Activated effector memory CD4-positive, alpha-beta T cell treated with Interleukin-2 at 50 U/mL for 16 hours (primary cell): Measurements from ENCODE around the gene KCNT1.

Experiments used
- DNase-seq: peaks from one replicate; pipeline ENCODE4 v3.0.0-alpha.2; 2020

The KCNT1 gene

GRCh38 chr9:135787317-135787716 lies 85.3 kb downstream of the KCNT1 start:
- no peak for DNase-seq

GRCh38 chr9:135787776-135788575 lies 86.0 kb downstream of the KCNT1 start:
- no peak for DNase-seq

- DNase-seq, result no peak
Measured at GRCh38 chr9:135788576-135789300, 86.8 kb downstream of the KCNT1 start.

GRCh38 chr9:135789838-135790291 lies 87.9 kb downstream of the KCNT1 start:
- DNase-seq, result no peak

GRCh38 chr9:135790356-135790755 lies 88.4 kb downstream of the KCNT1 start:
- DNase-seq, result no peak

- DNase-seq, result no peak
Measured at GRCh38 chr9:135790850-135791249, 88.9 kb downstream of the KCNT1 start.

GRCh38 chr9:135791431-135792267 lies 89.7 kb downstream of the KCNT1 start:
- no peak for DNase-seq

GRCh38 chr9:135792268-135793128 lies 90.5 kb downstream of the KCNT1 start:
- no peak for DNase-seq

- no peak for DNase-seq
Measured at GRCh38 chr9:135793221-135794056, 91.5 kb downstream of the KCNT1 start.

GRCh38 chr9:135794057-135794335 lies 92.0 kb downstream of the KCNT1 start:
- DNase-seq, result no peak

- DNase-seq, result no peak
Measured at GRCh38 chr9:135794361-135794885, 92.4 kb downstream of the KCNT1 start.

GRCh38 chr9:135795391-135795790 lies 93.4 kb downstream of the KCNT1 start:
- DNase-seq, result no peak

GRCh38 chr9:135796784-135797485 lies 95.0 kb downstream of the KCNT1 start:
- no peak for DNase-seq

GRCh38 chr9:135797507-135798262 lies 95.7 kb downstream of the KCNT1 start:
- no peak for DNase-seq

- DNase-seq, result no peak
Measured at GRCh38 chr9:135798263-135798585, 96.2 kb downstream of the KCNT1 start.

GRCh38 chr9:135799261-135799660 lies 97.3 kb downstream of the KCNT1 start:
- no peak for DNase-seq

- DNase-seq, result no peak
Measured at GRCh38 chr9:135801070-135801469, 99.1 kb downstream of the KCNT1 start.

- no peak for DNase-seq
Measured at GRCh38 chr9:135802876-135803419, 101.0 kb downstream of the KCNT1 start.

- no peak for DNase-seq
Measured at GRCh38 chr9:135803441-135803840, 101.5 kb downstream of the KCNT1 start.
